K562 (cell line): Measurements from ENCODE around the gene ZDHHC8. TPM values are rescaled to one million over a fixed set of nuclear protein-coding genes. Genes with fewer than 3 reads are reported as not detected.
A peak's percentile ranks its signal among the peaks of the same experiment; 100 is the strongest.

Experiments used
- BCOR ChIP-seq: fragments of 450-650 bp; IDR thresholded peaks from 2 replicates; pipeline ENCODE4 v1.6.1; 2016
- CHAMP1 ChIP-seq: fragments of 450-650 bp; IDR thresholded peaks from 2 replicates; pipeline ENCODE4 v1.6.1; 2016; ENCODE audit warnings: mild to moderate bottlenecking
- CREB3 ChIP-seq: fragments of 450-650 bp; conservative IDR thresholded peaks from 2 replicates; pipeline ENCODE4 v1.6.1; 2016; ENCODE audit warnings: missing genetic modification characterization, low read depth, mild to moderate bottlenecking, missing compliant biosample characterization, moderate library complexity
- CTCF ChIP-seq, 3 experiments: IDR thresholded peaks in 2 of 3; conservative IDR thresholded peaks in 1 of 3; 2 replicates each; pipeline ENCODE4 v1.5.1; 2011 to 2012; ENCODE audit warnings: low read length in 3 of 3, mild to moderate bottlenecking in 3 of 3, control low read depth in 2 of 3, improper control_type of control experiment in 1 of 3, inconsistent platforms in 1 of 3, low read depth in 1 of 3, mixed read lengths in 1 of 3, moderate library complexity in 1 of 3; ENCODE audit not compliant: insufficient read depth in 2 of 3
- GATA2 ChIP-seq: sonication (generic); formaldehyde crosslinking; IDR thresholded peaks from 2 replicates; pipeline ENCODE4 v1.4.0; 2020; ENCODE audit warnings: mild to moderate bottlenecking, missing genetic modification reagents
- HBP1 ChIP-seq: fragments of 450-650 bp; formaldehyde crosslinking; IDR thresholded peaks from 2 replicates; pipeline ENCODE4 v1.4.0; 2022; ENCODE audit warnings: missing genetic modification characterization
- JUNB ChIP-seq: fragments of 450-650 bp; formaldehyde crosslinking; conservative IDR thresholded peaks from 2 replicates; pipeline ENCODE4 v1.4.0; 2020; ENCODE audit warnings: mild to moderate bottlenecking
- RAD21 ChIP-seq, 2 experiments: fragments of 250-450 bp in 1 of 2; fragments of 450-650 bp in 1 of 2; sonication (Bioruptor Pico) in 1 of 2; formaldehyde crosslinking in 1 of 2; IDR thresholded peaks in 1 of 2; conservative IDR thresholded peaks in 1 of 2; 2 replicates each; pipeline versions ENCODE4 v1.4.0 to v1.8.0; 2020 to 2022; ENCODE audit warnings: mild to moderate bottlenecking in 2 of 2, moderate library complexity in 1 of 2
- UBTF ChIP-seq, 2 experiments: IDR thresholded peaks; 2 replicates each; pipeline ENCODE4 v1.6.1; 2012; ENCODE audit warnings: improper control_type of control experiment in 2 of 2, low read depth in 2 of 2, low read length in 2 of 2, borderline replicate concordance in 1 of 2
- ZNF224 ChIP-seq: sonication (generic); formaldehyde crosslinking; IDR thresholded peaks from 2 replicates; pipeline ENCODE4 v1.8.0; 2022; ENCODE audit warnings: mild to moderate bottlenecking, missing genetic modification reagents
- ZNF253 ChIP-seq: fragments of 250-450 bp; sonication (Bioruptor Pico); conservative IDR thresholded peaks from 2 replicates; pipeline ENCODE4 v1.6.1; 2021; ENCODE audit warnings: mild to moderate bottlenecking
- ZNF324 ChIP-seq: fragments of 250-450 bp; sonication (Bioruptor Pico); IDR thresholded peaks from 2 replicates; pipeline ENCODE4 v1.4.0; 2020; ENCODE audit warnings: mild to moderate bottlenecking
- ZNF639 ChIP-seq, 2 experiments: fragments of 200-800 bp in 1 of 2; sonication (Bioruptor generic) in 1 of 2; sonication (generic) in 1 of 2; formaldehyde crosslinking in 1 of 2; IDR thresholded peaks in 1 of 2; conservative IDR thresholded peaks in 1 of 2; 2 replicates each; pipeline versions ENCODE4 v1.5.0 to v1.6.1; 2016 to 2020; ENCODE audit warnings: missing compliant biosample characterization in 1 of 2, missing genetic modification characterization in 1 of 2, missing genetic modification reagents in 1 of 2
- polyA plus RNA-seq, 8 experiments: library from polyadenylated mRNA; depleted of rRNA in 4 of 8; stranded (reverse) in 5 of 8; unstranded in 3 of 8; fragments of >200 nt; fragmentation: Nextera tagmentation in 2 of 8; fragmentation: Illumina TruSeq in 1 of 8; extraction: Ambion mirVana in 2 of 8; extraction: Trizol in 1 of 8; gene quantifications; 2 replicates each; pipeline versions ENCODE4 v1.2.1 to v1.2.3, GENCODE V29; 2011 to 2014; ENCODE audit warnings: inconsistent platforms in 1 of 8, missing spikeins in 1 of 8
- total RNA-seq, 7 experiments: library from RNA; depleted of rRNA in 6 of 7; stranded (reverse); fragments of >200 nt in 6 of 7; fragmentation: Illumina TruSeq in 2 of 7; extraction: Trizol in 2 of 7; gene quantifications; 2 replicates each; pipeline versions ENCODE4 v1.2.1 to v1.2.3, GENCODE V29; 2011 to 2021; ENCODE audit warnings: low replicate concordance in 1 of 7

ZDHHC8 gene
- total and polyA plus RNA-seq, 9 of the 15 experiments (the other 6 are each of a cell fraction or from before 2014, with no cell fraction given) = 0.04 to 109 (median 16.4) TPM

GRCh38 chr22:20128902-20129746 lies 2.5 kb upstream of the ZDHHC8 start (continued):
- TF ChIP-seq CHAMP1 = no peak
- TF ChIP-seq JUNB (CRISPR knock-in tag) = peak; percentile 47; the same call in 1 of the 2 replicates
- TF ChIP-seq ZNF224 (CRISPR knock-in tag) = no peak
- no peak for TF ChIP-seq UBTF (IDR thresholded peaks at IDR 0.05; ENCODE audit: borderline replicate concordance in 1 of 2, low read depth in 2 of 2, low read length in 2 of 2)
- TF ChIP-seq CTCF (IDR thresholded peaks at IDR 0.05 in 2 of 3, conservative IDR thresholded peaks at IDR 0.05 in 1 of 3; ENCODE audit: insufficient read depth in 2 of 3, low read depth in 1 of 3, low read length in 3 of 3) = peak; percentile 97 to 100 (median 99)
- no peak for TF ChIP-seq ZNF639 (CRISPR knock-in tag; conservative IDR thresholded peaks at IDR 0.05 in 1 of 2, IDR thresholded peaks at IDR 0.05 in 1 of 2)
- 0 out of 2 replicates have a peak, but pooled peaks have one; percentile 48 for TF ChIP-seq HBP1 (CRISPR knock-in tag)
- TF ChIP-seq RAD21 (CRISPR knock-in tag; conservative IDR thresholded peaks at IDR 0.05 in 1 of 2, IDR thresholded peaks at IDR 0.05 in 1 of 2) = peak; percentile 98 to 100
- no peak for TF ChIP-seq ZNF253 (CRISPR knock-in tag)
- TF ChIP-seq GATA2 (CRISPR knock-in tag) = no peak
- 0 out of 2 replicates have a peak, but pooled peaks have one; percentile 12 for TF ChIP-seq ZNF324 (CRISPR knock-in tag)
- no peak for TF ChIP-seq CREB3
- TF ChIP-seq BCOR = peak; percentile 45; the same call in 1 of the 2 replicates
